ENCODE measurements around the gene RFT1.

RFT1 gene

DNA sequence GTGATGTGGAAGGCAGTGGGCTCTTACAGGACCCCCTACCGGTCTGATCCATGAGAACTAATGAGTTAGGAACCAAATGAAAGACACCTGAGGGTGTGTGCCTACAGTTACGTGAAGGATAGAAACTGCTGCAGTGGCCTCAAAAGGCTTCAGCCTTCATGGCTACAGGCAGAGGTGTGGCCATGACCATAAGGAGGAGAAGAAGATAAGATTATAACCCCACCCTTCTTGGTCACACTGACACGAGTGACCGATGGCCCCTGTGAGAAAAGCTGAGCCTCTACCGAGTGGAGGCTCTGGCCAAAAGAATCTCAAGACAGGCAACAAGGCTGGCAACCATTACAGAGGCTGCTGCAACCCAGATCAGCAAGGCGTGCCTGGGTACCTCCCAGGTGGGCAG lies 6.3 kb downstream of the RFT1 start:
- DNase-seq: no peak

GRCh38 chr3:53123510-53123909 lies 6.7 kb downstream of the RFT1 start:
- DNase-seq: no peak

DNA sequence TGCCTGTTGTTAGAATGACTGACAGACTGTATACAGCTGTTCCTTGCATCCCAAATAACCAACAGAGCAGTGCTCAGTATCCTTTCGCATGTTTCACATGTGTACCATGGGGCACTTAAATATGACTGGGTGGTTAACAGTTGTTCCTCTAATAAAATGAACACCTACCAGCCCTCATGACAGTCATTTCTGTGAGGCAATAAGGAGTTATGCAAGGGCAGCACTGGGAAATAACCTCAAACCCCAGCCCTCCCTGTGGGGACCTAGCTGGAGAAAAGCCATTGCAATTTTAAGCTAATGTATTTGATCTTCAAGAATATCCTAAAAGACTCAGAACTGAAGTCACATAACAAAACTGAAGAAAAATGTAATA lies 7.3 kb downstream of the RFT1 start:
- DNase-seq: peak; percentile 70 to 86 (median 80)

DNA sequence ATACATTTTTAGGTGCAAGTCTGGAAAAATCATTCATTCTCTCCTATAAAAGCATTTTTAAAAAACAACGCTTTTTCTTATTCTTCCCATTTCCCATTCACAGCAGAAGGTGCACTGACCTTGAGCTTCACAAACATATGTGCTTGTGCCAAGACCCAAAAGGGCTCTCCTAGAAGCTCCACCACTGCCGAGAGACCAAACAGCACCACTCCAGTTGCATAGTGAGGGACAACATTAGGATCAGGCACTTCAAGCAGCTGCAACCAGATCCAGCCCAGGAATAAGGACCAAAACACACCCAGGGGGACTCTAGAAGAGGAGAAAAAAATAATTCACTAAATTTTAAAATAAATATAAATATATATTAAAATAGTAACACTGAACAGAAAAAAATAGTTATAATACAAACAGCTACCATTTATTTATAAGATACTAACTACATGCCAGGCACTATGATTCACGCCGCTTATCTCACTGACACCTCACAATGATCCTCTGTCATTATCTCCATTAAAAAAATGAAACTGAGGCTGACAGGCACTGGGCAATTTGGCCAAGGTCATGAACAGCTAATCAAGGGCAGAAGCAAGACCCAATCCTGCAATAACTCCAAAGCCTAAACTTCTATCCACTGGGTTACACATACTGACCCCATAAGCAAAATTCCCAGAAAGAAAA lies 7.8 kb downstream of the RFT1 start:
- no peak for DNase-seq

DNA sequence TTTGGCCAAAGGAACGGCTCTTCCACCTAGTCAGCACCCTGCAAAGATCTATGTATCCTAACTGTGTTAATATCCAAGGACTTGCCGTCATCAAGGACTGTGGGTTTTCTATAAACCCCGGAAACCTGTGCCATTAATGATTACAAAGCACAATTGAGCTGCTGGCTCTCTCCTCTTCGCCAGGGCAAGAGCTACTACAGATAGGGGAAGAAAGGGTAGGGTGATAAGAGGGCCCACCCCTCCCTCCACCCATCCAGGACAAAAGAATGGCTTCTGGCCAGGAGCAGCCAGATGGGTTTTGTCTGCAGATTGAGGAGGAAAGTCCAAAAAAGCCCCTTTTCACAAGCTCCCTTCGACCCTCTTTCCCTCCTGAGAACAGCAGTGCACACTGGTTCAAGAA lies 9.9 kb downstream of the RFT1 start:
- DNase-seq: no peak

- DNase-seq: no peak
Measured at GRCh38 chr3:53116956-53117355, 13.3 kb downstream of the RFT1 start.

DNA sequence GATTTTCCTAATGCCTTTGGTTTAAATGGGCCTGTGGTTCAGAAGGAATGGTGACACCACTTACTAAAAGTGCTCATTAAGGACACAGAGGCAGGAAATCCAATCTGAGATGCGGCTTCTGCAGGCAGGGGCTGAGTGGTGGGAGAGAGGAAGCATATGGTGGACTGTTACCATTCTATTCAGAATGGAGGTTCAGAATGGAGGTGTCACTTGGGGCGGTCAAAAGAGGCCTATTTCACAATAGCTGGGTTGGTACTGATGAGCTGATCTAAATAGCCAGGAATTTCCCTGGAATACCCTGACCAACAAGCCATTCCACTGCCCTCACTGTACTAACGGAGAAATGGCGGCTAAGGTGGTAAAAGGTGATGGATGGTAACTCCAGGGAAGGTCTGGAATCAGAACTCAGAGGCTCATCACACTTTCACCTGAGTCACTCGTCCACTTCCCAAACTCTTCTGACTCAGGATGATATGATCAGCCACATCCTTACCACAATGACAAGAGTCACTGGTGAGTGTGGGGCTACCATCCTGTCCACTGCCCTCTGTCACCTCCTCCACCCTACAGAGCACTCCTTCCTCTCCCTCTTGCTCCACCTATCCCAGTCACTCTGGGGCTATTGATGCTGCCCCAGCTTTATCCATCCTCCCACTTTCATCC lies 15.7 kb downstream of the RFT1 start:
- DNase-seq: peak in 1 of 4 experiments; percentile 12

DNA sequence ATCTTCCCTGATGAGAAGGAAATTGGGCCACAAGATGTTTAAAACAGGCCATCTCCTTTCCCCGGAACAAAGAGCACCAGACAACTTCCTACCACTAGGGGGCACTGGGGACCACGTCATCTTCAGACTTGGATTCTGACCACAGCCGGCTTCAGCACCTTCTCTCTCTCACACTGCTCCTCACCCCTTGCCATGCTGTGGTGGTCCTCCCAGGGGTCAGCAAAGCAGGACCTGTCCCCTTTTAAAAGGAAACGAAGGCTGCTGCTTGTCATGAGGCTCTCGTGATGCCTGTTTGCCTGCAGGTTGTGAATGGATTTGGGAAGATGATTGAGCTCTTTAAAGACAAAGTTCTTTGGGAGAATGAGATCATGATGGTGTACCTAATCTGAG lies 16.2 kb downstream of the RFT1 start:
- DNase-seq: peak; percentile 85 to 93 (median 92)

- DNase-seq: no peak
Measured at GRCh38 chr3:53113293-53114010, 16.8 kb downstream of the RFT1 start.

- DNase-seq: no peak
Measured at GRCh38 chr3:53111822-53112221, 18.4 kb downstream of the RFT1 start.

DNA sequence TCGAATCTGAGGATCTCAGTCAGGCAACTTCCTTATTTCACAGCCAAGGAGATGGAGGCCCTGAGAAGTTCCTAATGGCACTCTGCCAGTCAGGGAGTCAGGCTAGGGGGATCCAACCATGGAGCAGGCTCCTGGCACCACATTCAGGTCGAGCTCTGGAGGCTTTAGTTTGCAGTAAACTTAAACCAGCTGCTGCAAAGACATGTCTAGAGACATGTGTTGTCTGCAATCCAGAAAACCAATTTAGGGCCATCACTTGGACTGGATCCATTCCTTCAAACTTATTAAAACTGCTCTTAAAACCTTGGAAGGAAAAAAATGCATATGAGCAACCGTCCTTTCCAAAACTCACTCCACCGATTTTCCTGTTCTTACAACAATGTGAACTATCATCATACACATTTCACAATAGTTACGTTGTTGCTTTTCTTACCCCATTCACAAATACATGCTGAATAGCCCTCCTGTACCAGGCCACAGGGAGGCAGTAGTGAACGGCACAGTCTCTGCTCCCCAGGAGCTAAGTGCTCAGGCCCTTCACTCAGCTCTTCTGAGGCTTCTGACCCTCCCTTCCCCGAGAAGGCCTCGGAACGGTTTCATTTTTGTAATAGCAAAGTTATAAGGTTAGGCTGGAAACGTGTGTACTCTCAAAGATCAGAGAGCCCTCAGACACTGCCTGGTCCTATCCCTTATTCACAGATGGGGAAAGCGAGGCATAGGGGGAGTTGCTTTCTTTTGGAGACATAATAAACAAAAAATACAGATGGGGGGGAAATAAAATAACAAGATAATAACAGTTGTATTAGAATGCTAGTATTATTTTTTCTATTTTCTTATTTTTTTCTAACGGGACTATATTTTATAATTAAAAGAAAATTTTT lies 20.1 kb downstream of the RFT1 start:
- DNase-seq: peak; percentile 78 to 90 (median 88)

- DNase-seq: no peak
Measured at GRCh38 chr3:53109190-53109589, 21.0 kb downstream of the RFT1 start.

DNA sequence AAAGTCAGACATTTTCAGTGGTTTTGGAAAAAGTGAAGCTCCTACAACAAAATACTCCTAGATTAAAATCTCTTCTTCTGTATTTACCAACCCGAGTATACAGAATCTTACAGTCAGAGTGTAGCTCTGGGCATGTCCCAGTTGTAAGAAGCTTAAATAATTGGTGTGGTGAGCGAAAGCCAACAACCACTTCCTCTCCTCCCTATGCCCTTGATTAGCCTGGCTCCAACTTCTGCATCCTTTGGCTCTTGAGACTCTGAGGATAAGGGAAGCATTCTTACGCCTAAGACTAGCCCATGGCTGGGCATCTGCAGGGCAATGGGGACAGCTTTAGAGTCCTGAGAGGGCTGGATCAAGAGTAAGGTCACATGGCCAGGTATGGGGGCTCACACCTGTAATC lies 25.5 kb downstream of the RFT1 start:
- peak; percentile 81 to 91 (median 88) for DNase-seq

GRCh38 chr3:53103397-53104296 lies 26.6 kb downstream of the RFT1 start:
- peak; percentile 58 to 75 (median 69) for DNase-seq

- DNase-seq: peak; percentile 77 to 92 (median 86)
Measured at GRCh38 chr3:53102601-53103147, 27.6 kb downstream of the RFT1 start.

DNA sequence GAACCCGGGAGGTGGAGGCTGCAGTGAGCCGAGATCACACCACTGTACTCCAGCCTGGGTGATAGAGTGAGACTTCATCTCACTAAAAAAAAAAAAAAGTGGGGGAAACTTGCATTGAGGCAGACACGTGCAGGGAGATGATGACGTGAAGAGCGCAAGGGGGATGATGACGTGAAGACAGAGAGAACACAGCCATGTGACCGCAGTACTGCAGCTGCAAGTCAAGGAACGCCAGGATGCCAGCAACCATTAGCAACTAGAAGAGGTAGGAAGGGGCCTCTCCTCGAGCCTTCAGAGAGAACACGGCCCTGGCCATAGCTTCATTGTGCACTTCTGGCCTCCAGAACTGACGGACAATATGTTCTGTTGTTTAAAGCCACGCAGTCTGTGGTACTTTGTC lies 28.3 kb downstream of the RFT1 start:
- no peak for DNase-seq

DNA sequence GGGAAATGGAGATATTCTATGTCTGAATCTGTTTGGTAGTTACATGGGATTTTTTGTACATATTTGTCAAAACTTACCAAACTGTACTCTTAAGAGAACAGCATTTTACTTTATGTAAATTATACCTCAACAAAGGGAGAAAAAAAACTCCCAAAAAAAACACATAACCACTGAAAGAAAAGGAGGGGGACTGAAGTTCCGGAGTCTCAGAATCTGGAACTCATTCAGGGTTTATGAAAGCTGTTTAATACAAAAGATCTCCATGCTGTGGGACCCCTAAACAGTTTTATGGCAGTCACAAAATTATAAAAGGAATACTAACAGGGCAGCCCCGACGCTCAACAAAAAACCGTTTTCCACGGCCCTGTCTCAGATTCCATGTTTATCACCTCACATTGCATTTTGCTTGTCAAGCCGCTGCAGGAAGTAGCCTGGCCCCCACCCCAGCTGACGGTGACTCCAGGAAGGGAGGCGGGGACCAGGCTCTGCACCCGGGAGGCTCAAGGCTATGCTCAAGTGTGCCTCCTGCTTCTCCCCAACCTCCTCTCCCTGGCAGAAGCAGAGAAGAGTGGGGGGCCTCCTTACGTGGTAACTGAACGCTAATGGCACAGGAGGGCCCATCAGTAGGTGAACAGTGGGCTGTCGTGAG lies 29.3 kb downstream of the RFT1 start:
- DNase-seq: no peak

DNA sequence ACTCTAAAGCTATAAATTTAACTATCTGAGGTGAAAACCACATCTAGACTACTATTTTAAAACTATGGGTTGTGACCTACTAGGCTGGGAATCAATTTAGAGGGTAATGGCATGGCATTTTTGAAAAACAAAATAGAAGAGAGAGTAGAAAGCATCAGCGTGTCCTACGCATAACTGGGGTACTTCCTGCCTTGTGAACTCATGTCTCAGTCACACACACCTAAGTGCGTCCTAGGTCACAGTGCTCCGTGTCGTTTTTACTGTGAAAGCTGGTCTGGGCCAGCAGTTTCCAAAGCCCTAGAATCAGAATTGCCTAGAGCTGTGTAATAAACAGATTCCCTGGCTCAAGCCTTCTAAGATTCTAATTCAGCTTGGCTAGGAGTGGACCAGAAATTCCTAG lies 32.3 kb downstream of the RFT1 start:
- DNase-seq: no peak

- peak; percentile 57 to 78 (median 66) for DNase-seq
Measured at GRCh38 chr3:53092942-53093341, 37.3 kb downstream of the RFT1 start.

DNA sequence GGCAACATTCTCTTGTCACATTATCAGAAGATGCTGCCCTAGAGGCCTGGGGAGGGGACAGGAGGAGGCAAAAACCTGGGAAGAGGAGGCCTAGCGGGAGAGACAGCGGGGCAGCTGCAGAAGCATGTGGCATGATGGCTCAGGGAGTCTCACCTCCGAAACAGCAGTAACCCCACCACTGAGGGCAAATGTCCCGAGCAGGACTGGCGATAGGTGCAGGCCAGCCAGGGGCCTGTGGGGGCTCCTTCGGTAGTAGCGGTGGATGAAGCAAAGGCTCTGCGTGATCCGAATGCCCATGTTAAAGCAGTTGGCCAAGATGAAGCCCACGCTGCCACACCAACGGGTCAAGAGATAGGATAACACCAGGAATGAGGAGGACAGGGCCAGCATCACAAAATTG lies 38.0 kb downstream of the RFT1 start:
- DNase-seq: no peak

DNA sequence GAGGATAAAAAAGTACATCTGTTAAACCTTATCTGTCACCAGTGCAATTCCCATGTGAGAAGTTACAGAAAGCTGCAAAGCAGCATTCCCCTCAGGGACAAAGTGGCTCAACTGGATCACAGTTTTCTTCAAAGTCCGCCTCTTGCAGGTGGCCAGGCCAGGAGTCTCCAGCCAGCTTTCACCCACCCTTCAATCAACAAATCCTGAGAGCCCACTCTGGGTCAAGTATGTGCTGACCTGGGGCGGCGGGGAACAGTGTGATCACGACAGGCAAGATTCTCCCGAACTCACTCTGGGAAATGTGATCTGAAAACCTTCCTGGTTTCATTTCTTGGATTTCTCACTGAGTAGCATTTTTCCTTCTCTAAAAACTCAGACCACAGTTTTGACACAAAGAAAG lies 39.2 kb downstream of the RFT1 start:
- DNase-seq: peak in 1 of 4 experiments; percentile 30
